IMR-90 (cell line): Measurements from ENCODE around the gene UST. TPM values are rescaled to one million over a fixed set of nuclear protein-coding genes. Genes with fewer than 3 reads are reported as not detected.

Experiments used
- ATAC-seq: fragments of 200-7000 bp; cut with Tn5 transposase; 2 replicates; pipeline ENCODE4 v1.9.1; 2020; ENCODE audit warnings: low read depth, mild to moderate bottlenecking, moderate library complexity
- BruUV-seq: library from RNA; stranded (reverse); fragments of 400-500 nt; replicated peaks from 2 replicates; lab custom pipeline; 2021; lab: Mats Ljungman, UMichigan
- CTCF ChIA-PET: fragments of 300-600 bp; formaldehyde crosslinking; extraction: SDS; loops from one replicate; lab custom pipeline; 2021; ENCODE audit warnings: antibody characterized with exemption; lab: Yijun Ruan, JAX
- POLR2A ChIA-PET: fragments of 300-600 bp; sonication (Branson Sonifier 250); formaldehyde crosslinking; loops from one replicate; lab custom pipeline; 2022; ENCODE audit warnings: antibody characterized with exemption; ENCODE audit not compliant: unreplicated experiment; lab: Charles Lee
- DNase-seq: peaks from one replicate; pipeline ENCODE4 v3.0.0; 2013
- H2AFZ ChIP-seq: replicated peaks from 2 replicates; pipeline ENCODE3; 2013; ENCODE audit warnings: low read length, mild to moderate bottlenecking; ENCODE audit not compliant: poor library complexity
- H2AK5ac ChIP-seq: 2 replicates; pipeline ENCODE4 v1.6.1; 2013; ENCODE audit warnings: low read depth, low read length, inconsistent platforms
- H2AK9ac ChIP-seq: replicated peaks from 2 replicates; pipeline ENCODE3; 2013; ENCODE audit warnings: mild to moderate bottlenecking, low read depth, low read length, moderate library complexity; ENCODE audit not compliant: poor library complexity
- H2BK120ac ChIP-seq: 2 replicates; pipeline ENCODE4 v1.6.1; 2013; ENCODE audit warnings: low read depth, low read length, inconsistent platforms
- H2BK15ac ChIP-seq: 3 replicates; pipeline ENCODE4 v1.6.1; 2013; ENCODE audit warnings: low read depth, low read length, inconsistent platforms
- H2BK20ac ChIP-seq: 2 replicates; pipeline ENCODE4 v1.6.1; 2013; ENCODE audit warnings: low read depth, mild to moderate bottlenecking, inconsistent platforms, low read length, moderate library complexity
- H2BK5ac ChIP-seq: 2 replicates; pipeline ENCODE4 v1.6.1; 2013; ENCODE audit warnings: mild to moderate bottlenecking, low read depth, low read length, inconsistent platforms; ENCODE audit not compliant: poor library complexity, severe bottlenecking
- H3K14ac ChIP-seq: replicated peaks from 2 replicates; pipeline ENCODE4 v1.6.1; 2013; ENCODE audit warnings: low read depth, low read length, inconsistent platforms
- H3K18ac ChIP-seq: 2 replicates; pipeline ENCODE4 v1.6.1; 2013; ENCODE audit warnings: low read depth, low read length, control low read depth
- H3K23ac ChIP-seq: 2 replicates; pipeline ENCODE4 v1.6.1; 2013; ENCODE audit warnings: low read depth, low read length, inconsistent platforms
- H3K27ac ChIP-seq: 2 replicates; pipeline ENCODE4 v1.5.1; 2013; ENCODE audit warnings: mild to moderate bottlenecking, control low read depth, low read length; ENCODE audit not compliant: insufficient read depth
- H3K27me3 ChIP-seq: 2 replicates; pipeline ENCODE4 v1.6.1; 2013; ENCODE audit warnings: low read length; ENCODE audit not compliant: control insufficient read depth, insufficient read depth
- H3K36me3 ChIP-seq: 2 replicates; pipeline ENCODE4 v1.6.1; 2013; ENCODE audit warnings: low read length, mixed read lengths; ENCODE audit not compliant: control insufficient read depth, insufficient read depth
- H3K4ac ChIP-seq: 2 replicates; pipeline ENCODE4 v1.6.1; 2013; ENCODE audit warnings: low read depth, low read length, inconsistent platforms
- H3K4me1 ChIP-seq: 2 replicates; pipeline ENCODE4 v1.6.1; 2013; ENCODE audit warnings: low read length, mixed read lengths; ENCODE audit not compliant: control insufficient read depth, insufficient read depth
- H3K4me2 ChIP-seq: 2 replicates; pipeline ENCODE4 v1.6.1; 2013; ENCODE audit warnings: low read depth, mild to moderate bottlenecking, control low read depth, low read length, moderate library complexity
- H3K4me3 ChIP-seq: 2 replicates; pipeline ENCODE4 v1.5.1; 2013; ENCODE audit warnings: low read depth, mild to moderate bottlenecking, control low read depth, low read length, moderate library complexity; ENCODE audit not compliant: insufficient read depth
- H3K56ac ChIP-seq: 2 replicates; pipeline ENCODE4 v1.6.1; 2013; ENCODE audit warnings: low read length, inconsistent platforms; ENCODE audit not compliant: insufficient read depth; ENCODE audit errors: extremely low read depth
- H3K79me1 ChIP-seq, 2 experiments: 2 replicates each; pipeline ENCODE4 v1.6.1; 2013; ENCODE audit warnings: low read length in 2 of 2, inconsistent platforms in 1 of 2, low read depth in 1 of 2
- H3K9ac ChIP-seq: 2 replicates; pipeline ENCODE4 v1.6.1; 2013; ENCODE audit warnings: low read depth, low read length, control low read depth
- H3K9me1 ChIP-seq: 2 replicates; pipeline ENCODE4 v1.6.1; 2013; ENCODE audit warnings: low read length, inconsistent platforms; ENCODE audit not compliant: insufficient read depth
- H3K9me3 ChIP-seq: 2 replicates; pipeline ENCODE4 v1.6.1; 2013; ENCODE audit warnings: low read length; ENCODE audit not compliant: control insufficient read depth, insufficient read depth
- H4K20me1 ChIP-seq: 2 replicates; pipeline ENCODE4 v1.6.1; 2013; ENCODE audit warnings: low read length, inconsistent platforms; ENCODE audit not compliant: insufficient read depth
- H4K5ac ChIP-seq: 2 replicates; pipeline ENCODE4 v1.6.1; 2013; ENCODE audit warnings: mild to moderate bottlenecking, low read depth, low read length, control low read depth
- H4K8ac ChIP-seq, 2 experiments: 2 replicates each; pipeline ENCODE4 v1.6.1; 2013; ENCODE audit warnings: low read depth in 2 of 2, low read length in 2 of 2, control low read depth in 1 of 2, inconsistent platforms in 1 of 2
- H4K91ac ChIP-seq: 2 replicates; pipeline ENCODE4 v1.6.1; 2013; ENCODE audit warnings: low read depth, low read length, inconsistent platforms; ENCODE audit not compliant: insufficient read depth
- CEBPB ChIP-seq: IDR thresholded peaks from 2 replicates; pipeline ENCODE4 v1.6.1; 2012; ENCODE audit warnings: low read depth, low read length, improper control_type of control experiment
- CHD1 ChIP-seq: IDR thresholded peaks from 2 replicates; pipeline ENCODE4 v1.6.1; 2012; ENCODE audit warnings: low read depth, low read length, improper control_type of control experiment
- CTCF ChIP-seq: conservative IDR thresholded peaks from 2 replicates; pipeline ENCODE4 v1.5.1; 2012; ENCODE audit warnings: mild to moderate bottlenecking, low read depth, low read length, improper control_type of control experiment
- ELK1 ChIP-seq: fragments of 150-350 bp; IDR thresholded peaks from 2 replicates; pipeline ENCODE4 v1.6.1; 2016; ENCODE audit warnings: low read depth, mild to moderate bottlenecking, low read length, moderate library complexity, borderline replicate concordance
- FOS ChIP-seq: fragments of 150-350 bp; IDR thresholded peaks from 2 replicates; pipeline ENCODE4 v1.6.1; 2016; ENCODE audit warnings: low read depth, low read length
- MAFK ChIP-seq: IDR thresholded peaks from 2 replicates; pipeline ENCODE4 v1.6.1; 2012; ENCODE audit warnings: low read depth, low read length, improper control_type of control experiment
- MAZ ChIP-seq: IDR thresholded peaks from 2 replicates; pipeline ENCODE4 v1.6.1; 2012; ENCODE audit warnings: low read depth, mild to moderate bottlenecking, low read length, improper control_type of control experiment, moderate library complexity, borderline replicate concordance
- NFE2L2 ChIP-seq: fragments of 150-350 bp; IDR thresholded peaks from 2 replicates; pipeline ENCODE4 v1.6.1; 2016; ENCODE audit warnings: low read depth, mild to moderate bottlenecking, low read length
- POLR2A ChIP-seq: IDR thresholded peaks from 2 replicates; pipeline ENCODE4 v1.6.1; 2012; ENCODE audit warnings: mild to moderate bottlenecking, low read depth, low read length
- RAD21 ChIP-seq: IDR thresholded peaks from 2 replicates; pipeline ENCODE4 v1.6.1; 2012; ENCODE audit warnings: low read length, improper control_type of control experiment
- RCOR1 ChIP-seq: IDR thresholded peaks from 2 replicates; pipeline ENCODE4 v1.6.1; 2012; ENCODE audit warnings: mild to moderate bottlenecking, low read length, improper control_type of control experiment; ENCODE audit not compliant: insufficient replicate concordance
- RFX5 ChIP-seq: IDR thresholded peaks from 2 replicates; pipeline ENCODE4 v1.8.0; 2012; ENCODE audit warnings: low read depth, mild to moderate bottlenecking, low read length, moderate library complexity
- WGBS, 2 experiments: methylation state at CpG; one replicate each; pipeline versions ENCODE4 v1.1.5 to v1.1.7; 2013; ENCODE audit warnings: missing lambda C conversion rate in 2 of 2; ENCODE audit not compliant: insufficient read length in 1 of 2; ENCODE audit errors: extremely low coverage in 2 of 2; 5-methylcytosine and 5-hydroxymethylcytosine counted together
- dilution Hi-C: fragments of 300-500 bp; cut with HindIII; formaldehyde crosslinking; loops from one replicate; pipeline ENCODE4 v1.14.3; 2018; ENCODE audit warnings: low sequenced_read_pairs; ENCODE audit not compliant: unreplicated experiment
- in situ Hi-C: fragments of 300-500 bp; cut with MboI; formaldehyde crosslinking; loops from 3 replicates; pipeline ENCODE4 v1.14.3; 2019; ENCODE audit warnings: low sequenced_read_pairs, inconsistent platforms, mixed read lengths
- intact Hi-C: fragments of 100-400 bp; cut with micrococcal nuclease; formaldehyde crosslinking; loops from 2 replicates; pipeline ENCODE4 v1.10.0; 2022
- polyA plus RNA-seq, 3 experiments: library from polyadenylated mRNA; depleted of rRNA; stranded (reverse); fragments of >200 nt; gene quantifications; 2 replicates each; pipeline ENCODE4 v1.2.3, GENCODE V29; 2012; ENCODE audit warnings: low replicate concordance in 1 of 3
- total RNA-seq: library from RNA; depleted of rRNA; stranded (reverse); fragments of >200 nt; gene quantifications from 2 replicates; pipeline ENCODE4 v1.2.3, GENCODE V29; 2012

Gene UST
- total and polyA plus RNA-seq, 2 of the 4 experiments (the other 2 are of a cell fraction), result 7.7 to 13.8 TPM

GRCh38 chr6:148824291-148824690 lies 77.5 kb downstream of the UST start:
- no peak overlapping the region for H2AFZ ChIP-seq
- no peak overlapping the region for H3K27ac ChIP-seq
- ChIA-PET CTCF (interaction anchor here (0.6 kb wide), 1 partner anchor 1817 kb away, joined by 3 read pairs; no protein-coding TSS in a partner anchor), POLR2A (no interaction called here)
- no CpG with 5 or more reads among the region's 1 CpG for WGBS, 2 experiments
- no peak overlapping the region for H3K56ac ChIP-seq
- H3K36me3 ChIP-seq, result no peaks in the 10 kb centered on the region
- H3K9ac ChIP-seq, result no peak overlapping the region
- no peak overlapping the region for H2BK20ac ChIP-seq
- H3K4ac ChIP-seq, result no peak overlapping the region
- no peaks in the 10 kb centered on the region for H3K9me3 ChIP-seq
- intact Hi-C loops, result no loop called here
- H2AK9ac ChIP-seq, result no peak overlapping the region
- H4K8ac ChIP-seq, result no peak overlapping the region
- in situ Hi-C loops, result no loop called here
- no peak overlapping the region for H3K4me2 ChIP-seq
- no peak overlapping the region for H2AK5ac ChIP-seq
- no peak overlapping the region for H2BK15ac ChIP-seq
- peaks cover 3% of the 10 kb centered on the region; the same call in 1 of the 2 replicates for H3K4me1 ChIP-seq
- no peak overlapping the region for H2BK120ac ChIP-seq
- no peak overlapping the region for H4K5ac ChIP-seq
- H3K4me3 ChIP-seq, result no peak overlapping the region
- no peaks in the 10 kb centered on the region for H3K27me3 ChIP-seq
- ATAC-seq (no peak), DNase-seq (no peak)
- H2BK5ac ChIP-seq, result no peak overlapping the region
- dilution Hi-C loops, result no loop called here
- H3K23ac ChIP-seq, result no peak overlapping the region
- H4K91ac ChIP-seq, result no peak overlapping the region
- no TSS peak for BruUV-seq
- H3K14ac ChIP-seq, result no peak overlapping the region
- peaks cover 3% of the 10 kb centered on the region; the same call in 1 of the 2 replicates for H3K9me1 ChIP-seq
- no peak overlapping the region for H3K18ac ChIP-seq
- TF ChIP-seq RAD21, result no peak
- TF ChIP-seq MAZ, result no peak
- no peak for TF ChIP-seq CTCF
- TF ChIP-seq FOS, result no peak
- no peak for TF ChIP-seq RFX5
- TF ChIP-seq POLR2A, result no peak
- TF ChIP-seq CHD1, result no peak
- TF ChIP-seq CEBPB, result no peak
- no peak for TF ChIP-seq ELK1
- TF ChIP-seq MAFK, result no peak
- TF ChIP-seq NFE2L2, result no peak
- no peak for TF ChIP-seq RCOR1
- peaks cover 18 to 20% of the 10 kb centered on the region in 2 experiments; a peak in 3 of 4 replicates for H3K79me1 ChIP-seq
- peaks cover 3% of the 10 kb centered on the region; the same call in 1 of the 2 replicates for H4K20me1 ChIP-seq
